Measurements from ENCODE around the gene SPOCK1. TPM values are rescaled to one million over a fixed set of nuclear protein-coding genes. Genes with fewer than 3 reads are reported as not detected.

The SPOCK1 gene
- total and polyA plus RNA-seq, 2 experiments from 2014 or later, result 8.2 to 10.5 TPM

DNA sequence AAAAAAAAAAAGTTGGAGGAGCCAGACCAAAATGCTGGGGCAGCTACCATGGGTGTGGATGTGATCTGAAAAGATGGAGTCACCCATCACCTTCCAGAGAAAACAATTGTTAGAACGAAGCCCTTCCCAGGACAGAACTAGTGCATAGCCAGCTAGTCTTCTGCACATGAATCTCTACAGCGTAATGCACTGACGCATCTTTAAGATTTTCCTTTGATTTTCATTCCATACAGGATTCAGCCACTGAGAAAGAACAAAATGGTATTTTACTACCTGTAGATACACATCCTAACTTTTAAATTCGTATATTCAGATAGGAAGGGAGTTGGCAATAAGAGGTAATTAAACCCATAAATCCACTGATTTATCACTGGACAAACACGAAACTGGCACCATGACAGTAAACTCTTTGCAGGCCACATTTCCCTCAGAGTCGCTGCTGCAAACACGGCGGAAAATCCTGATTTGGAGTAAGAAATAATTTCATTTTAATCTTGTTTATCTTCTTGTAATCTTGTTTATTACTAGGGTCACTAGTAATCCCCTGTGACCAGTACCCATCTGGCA lies 206.6 kb downstream of the SPOCK1 start:
- Mint-ChIP-seq H3K9me3 (no peaks in the 10 kb centered on the region), H3K4me3 (no peak overlapping the region), H3K4me1 (no peaks in the 10 kb centered on the region), H3K36me3 (ENCODE audit: low read depth) (no peaks in the 10 kb centered on the region), H3K27ac (no peak overlapping the region), H3K27me3 (ENCODE audit: insufficient read depth, low read depth, poor library complexity) (peaks cover 2% of the 10 kb centered on the region)
- Histone ChIP-seq H3K27ac (ENCODE audit: low read depth) (no peak overlapping the region), H3K27me3 (ENCODE audit: insufficient read depth) (no peaks in the 10 kb centered on the region), H3K4me2 (no peak overlapping the region), H3K4me1 (ENCODE audit: insufficient read depth) (no peaks in the 10 kb centered on the region), H3K4me3 (no peak overlapping the region), H3K79me2 (replicated peaks; ENCODE audit: insufficient read depth) (no peaks in the 10 kb centered on the region), H3K36me3 (ENCODE audit: insufficient read depth) (no peaks in the 10 kb centered on the region), H2AFZ (no peak overlapping the region), H3K9me2 (ENCODE audit: insufficient read depth) (no peaks in the 10 kb centered on the region), H3F3A (replicated peaks; ENCODE audit: low read depth) (no peaks in the 10 kb centered on the region), H4K20me1 (replicated peaks; ENCODE audit: insufficient read depth) (no peaks in the 10 kb centered on the region)
- TF ChIP-seq JUNB (IDR thresholded peaks at IDR 0.05; ENCODE audit: unreplicated experiment), result no peak
- no peak for TF ChIP-seq POLR2AphosphoS5 (IDR thresholded peaks at IDR 0.05; ENCODE audit: low read depth)
- no peak for TF ChIP-seq CREB1 (CRISPR knock-in tag; IDR thresholded peaks at IDR 0.05; ENCODE audit: low read depth)
- DNase-seq (ENCODE audit: low spot score) (no peak), ATAC-seq (no peak)

- Histone ChIP-seq H3K27ac (ENCODE audit: low read depth) (no peak overlapping the region), H3F3A (replicated peaks; ENCODE audit: low read depth) (no peaks in the 10 kb centered on the region), H4K20me1 (replicated peaks; ENCODE audit: insufficient read depth) (no peaks in the 10 kb centered on the region), H3K4me2 (no peak overlapping the region), H3K79me2 (replicated peaks; ENCODE audit: insufficient read depth) (no peaks in the 10 kb centered on the region), H2AFZ (no peak overlapping the region), H3K36me3 (ENCODE audit: insufficient read depth) (no peaks in the 10 kb centered on the region), H3K27me3 (ENCODE audit: insufficient read depth) (no peaks in the 10 kb centered on the region), H3K4me1 (ENCODE audit: insufficient read depth) (no peaks in the 10 kb centered on the region), H3K9me2 (ENCODE audit: insufficient read depth) (no peaks in the 10 kb centered on the region), H3K4me3 (no peak overlapping the region)
- Mint-ChIP-seq H3K4me3 (no peak overlapping the region), H3K27ac (no peak overlapping the region), H3K9me3 (no peaks in the 10 kb centered on the region; the same call in 2 of the 3 replicates), H3K36me3 (ENCODE audit: low read depth) (no peaks in the 10 kb centered on the region), H3K27me3 (ENCODE audit: insufficient read depth, low read depth, poor library complexity) (peaks cover 2% of the 10 kb centered on the region), H3K4me1 (no peaks in the 10 kb centered on the region)
- DNase-seq (ENCODE audit: low spot score) (no peak), ATAC-seq (no peak)
- TF ChIP-seq REST (IDR thresholded peaks at IDR 0.05; ENCODE audit: unreplicated experiment) (no peak), POLR2AphosphoS5 (IDR thresholded peaks at IDR 0.05; ENCODE audit: low read depth) (no peak), ZNF114 (CRISPR knock-in tag; IDR thresholded peaks at IDR 0.05) (no peak), CREB1 (CRISPR knock-in tag; IDR thresholded peaks at IDR 0.05; ENCODE audit: low read depth) (no peak), EZH2 (IDR thresholded peaks at IDR 0.05; ENCODE audit: low read depth, unreplicated experiment) (no peak), ZNF331 (CRISPR knock-in tag; IDR thresholded peaks at IDR 0.05; ENCODE audit: low read depth) (no peak)
Measured at GRCh38 chr5:137291436-137291835, 207.7 kb downstream of the SPOCK1 start.

Measured in GM23338 (cell line).